Raji (cell line): ENCODE data around the gene FLII.

Experiments used
- POLR2A ChIP-seq: IDR thresholded peaks from 2 replicates; pipeline ENCODE4 v1.6.1; 2011; ENCODE audit warnings: low read depth, low read length, control low read depth; ENCODE audit not compliant: insufficient read depth

The FLII gene

GRCh38 chr17:18235743-18236256 is 22.7 kb downstream of the FLII start:
- TF ChIP-seq POLR2A: no peak

- no peak for TF ChIP-seq POLR2A
Measured at GRCh38 chr17:18234853-18235380, 23.6 kb downstream of the FLII start.

GRCh38 chr17:18233803-18234518 is 24.6 kb downstream of the FLII start:
- no peak for TF ChIP-seq POLR2A

- TF ChIP-seq POLR2A: no peak
Measured at GRCh38 chr17:18231164-18231563, 27.4 kb downstream of the FLII start.

GRCh38 chr17:18230288-18231141 is 28.0 kb downstream of the FLII start:
- TF ChIP-seq POLR2A: no peak

- no peak for TF ChIP-seq POLR2A
Measured at GRCh38 chr17:18229771-18230170, 28.8 kb downstream of the FLII start.

- no peak for TF ChIP-seq POLR2A
Measured at GRCh38 chr17:18229254-18229653, 29.3 kb downstream of the FLII start.

GRCh38 chr17:18228176-18228682 is 30.3 kb downstream of the FLII start:
- TF ChIP-seq POLR2A: no peak

GRCh38 chr17:18227635-18228034 is 30.9 kb downstream of the FLII start:
- no peak for TF ChIP-seq POLR2A

- TF ChIP-seq POLR2A: no peak
Measured at GRCh38 chr17:18226284-18226945, 32.1 kb downstream of the FLII start.

- TF ChIP-seq POLR2A: no peak
Measured at GRCh38 chr17:18225642-18226283, 32.8 kb downstream of the FLII start.

GRCh38 chr17:18225121-18225641 is 33.4 kb downstream of the FLII start, which contains the start of gene LLGL1:
Gene LLGL1, plus strand, starts transcription at chr17:18225635. Its CDS starts 48 bp downstream, at chr17:18225683.
- TF ChIP-seq POLR2A: peak; percentile 55

GRCh38 chr17:18224387-18225120 is 34.0 kb downstream of the FLII start:
- no peak for TF ChIP-seq POLR2A

- no peak for TF ChIP-seq POLR2A
Measured at GRCh38 chr17:18224053-18224386, 34.5 kb downstream of the FLII start.
